ENCODE results near the gene ZMAT3.
"Not testable (repeated sequence)": the region's sequence is repeated elsewhere in the genome, so short reads cannot be mapped to it uniquely, and the experiment has no call there.

Gene ZMAT3

GRCh38 chr3:179071323-179072099, at the start of gene ZMAT3:
TSS of gene ZMAT3 (minus strand) at chr3:179071809. CDS start at chr3:179067752, 4,057 bp downstream.
- TF ChIP-seq CTCF (IDR thresholded peaks at IDR 0.05; ENCODE audit: low read depth, low read length, missing control alignments), result no peak
- peak; percentile 65 for DNase-seq (ENCODE audit: low read depth)
- H3K4me3 ChIP-seq (ENCODE audit: low read depth, low read length), result peak within 1 kb of the TSS; percentile 94

- H3K4me3 ChIP-seq (ENCODE audit: low read depth, low read length), result no peak overlapping the region
- no peak for DNase-seq (ENCODE audit: low read depth)
- no peak for TF ChIP-seq CTCF (IDR thresholded peaks at IDR 0.05; ENCODE audit: low read depth, low read length, missing control alignments)
These were observed 45.2 kb upstream of the ZMAT3 start for GRCh38 chr3:179116816-179117215.

GRCh38 chr3:179115444-179115843, 43.8 kb upstream of the ZMAT3 start:
- DNase-seq (ENCODE audit: low read depth); H3K4me3 ChIP-seq (ENCODE audit: low read depth, low read length): not testable (repeated sequence)

- no peak overlapping the region for H3K4me3 ChIP-seq (ENCODE audit: low read depth, low read length)
- no peak for TF ChIP-seq CTCF (IDR thresholded peaks at IDR 0.05; ENCODE audit: low read depth, low read length, missing control alignments)
- DNase-seq (ENCODE audit: low read depth), result no peak
These were observed 42.3 kb upstream of the ZMAT3 start for GRCh38 chr3:179113903-179114302.

GRCh38 chr3:179108086-179108485, 36.5 kb upstream of the ZMAT3 start:
- no peak for TF ChIP-seq CTCF (IDR thresholded peaks at IDR 0.05; ENCODE audit: low read depth, low read length, missing control alignments)
- no peak overlapping the region for H3K4me3 ChIP-seq (ENCODE audit: low read depth, low read length)
- DNase-seq (ENCODE audit: low read depth), result no peak

- no peak for DNase-seq (ENCODE audit: low read depth)
- TF ChIP-seq CTCF (IDR thresholded peaks at IDR 0.05; ENCODE audit: low read depth, low read length, missing control alignments), result no peak
- no peak overlapping the region for H3K4me3 ChIP-seq (ENCODE audit: low read depth, low read length)
These were observed 36.0 kb upstream of the ZMAT3 start for GRCh38 chr3:179107617-179108016.

GRCh38 chr3:179105881-179106280, 34.3 kb upstream of the ZMAT3 start:
- TF ChIP-seq CTCF (IDR thresholded peaks at IDR 0.05; ENCODE audit: low read depth, low read length, missing control alignments), result no peak
- no peak overlapping the region for H3K4me3 ChIP-seq (ENCODE audit: low read depth, low read length)

More at GRCh38 chr3:179105881-179106280, 34.3 kb upstream of the ZMAT3 start:
- DNase-seq (ENCODE audit: low read depth), result no peak
